ENCODE results near the gene NRDC. TPM values are rescaled to one million over a fixed set of nuclear protein-coding genes. Genes with fewer than 3 reads are reported as not detected.
A peak's percentile ranks its signal among the peaks of the same experiment; 100 is the strongest.
"Not testable (repeated sequence)": the region's sequence is repeated elsewhere in the genome, so short reads cannot be mapped to it uniquely, and the experiment has no call there.

Gene NRDC
- total RNA-seq, 1 experiment from 2014 or later, result 33.7 TPM

DNA sequence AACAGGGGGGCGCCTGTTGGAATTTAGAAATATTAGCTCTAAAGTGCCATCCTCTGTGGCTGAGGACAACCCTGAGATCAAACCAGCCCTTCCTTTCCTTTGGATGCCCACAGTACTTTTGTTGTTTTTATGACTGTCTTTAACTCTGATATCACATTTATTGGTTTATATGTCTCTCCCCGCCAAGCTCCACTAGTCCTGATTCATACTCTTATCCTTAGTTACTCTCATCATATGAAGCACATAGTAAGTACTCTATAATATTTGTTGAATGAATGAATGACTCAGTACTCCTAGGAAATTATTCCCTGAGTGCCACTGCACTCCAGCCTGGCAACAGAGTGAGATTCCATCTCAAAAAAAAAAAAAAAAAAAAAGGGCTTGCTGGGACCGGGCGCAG lies 22.6 kb upstream of the NRDC start:
- peak; percentile 17 for DNase-seq (ENCODE audit: low read depth)
- in situ Hi-C loops (cut with HindIII; ENCODE audit: low pct_unique_long_range_greater_than_20kb, low sequenced_read_pairs), result no loop called here

DNA sequence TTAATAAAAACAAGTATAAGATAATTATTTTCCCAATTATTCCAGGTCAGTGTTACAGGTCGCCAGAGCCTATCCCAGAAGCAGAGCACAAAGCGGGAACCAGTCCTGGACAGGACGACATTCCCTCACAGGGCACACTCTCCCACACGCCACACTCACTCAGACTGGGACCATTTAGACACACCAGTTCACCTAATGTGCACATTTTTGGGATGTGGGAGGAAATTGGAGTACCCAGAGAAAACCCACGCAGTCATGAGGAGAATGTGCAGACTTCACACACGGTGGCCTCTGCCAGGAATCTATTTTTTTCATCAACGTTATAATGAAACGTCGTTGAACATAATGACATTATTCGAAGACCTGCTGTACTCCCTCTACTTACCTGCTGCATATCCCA lies 20.5 kb upstream of the NRDC start:
- DNase-seq (ENCODE audit: low read depth), result no peak
- in situ Hi-C loops (cut with HindIII; ENCODE audit: low pct_unique_long_range_greater_than_20kb, low sequenced_read_pairs), result no loop called here

DNA sequence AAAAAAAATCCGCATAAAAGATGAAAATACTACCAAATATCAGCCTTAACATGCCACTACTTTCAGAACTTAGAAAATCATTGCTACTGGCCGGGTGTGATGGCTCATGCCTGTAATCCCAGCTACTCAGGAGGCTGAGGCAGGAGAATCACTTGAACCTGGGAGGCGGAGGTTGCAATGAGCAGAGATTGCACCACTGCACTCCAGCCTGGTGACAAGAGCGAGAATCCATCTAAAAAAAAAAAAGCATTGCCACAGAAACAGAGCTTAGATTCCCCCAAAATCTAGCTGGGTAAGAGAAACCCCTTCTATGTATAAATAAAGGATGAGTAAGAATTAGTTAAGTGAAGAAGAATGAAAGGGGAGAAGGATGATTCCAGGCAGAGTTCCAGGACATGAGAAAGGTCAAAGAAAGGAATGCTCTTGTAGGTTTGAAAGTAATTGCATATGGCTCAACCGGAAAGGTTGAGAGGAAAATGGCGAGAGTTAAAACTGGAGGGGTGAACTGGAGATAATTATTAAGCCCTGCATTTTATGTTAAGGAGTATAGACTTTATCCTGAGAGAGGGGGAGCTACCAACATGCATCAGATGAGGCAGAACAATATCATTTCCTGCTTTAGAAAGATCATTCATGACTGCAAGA lies 19.7 kb upstream of the NRDC start:
- in situ Hi-C loops (cut with HindIII; ENCODE audit: low pct_unique_long_range_greater_than_20kb, low sequenced_read_pairs), result no loop called here
- DNase-seq (ENCODE audit: low read depth), result peak; percentile 44

DNA sequence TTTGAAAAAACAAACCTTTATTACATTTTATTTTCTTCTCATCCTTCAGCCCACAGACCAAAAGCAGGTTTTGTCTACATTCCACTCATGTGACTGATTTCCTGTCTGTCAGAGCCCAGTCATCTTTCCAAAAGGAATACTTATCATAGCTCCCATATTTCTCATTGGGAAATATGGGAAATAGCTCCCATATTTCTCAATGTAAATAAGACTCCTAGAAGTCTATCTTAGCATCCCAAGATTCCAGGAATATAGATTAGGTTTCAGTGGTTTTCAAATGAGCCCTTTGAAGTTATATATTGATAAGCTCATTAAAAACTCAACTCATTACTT lies 19.1 kb upstream of the NRDC start:
- DNase-seq (ENCODE audit: low read depth), result no peak
- in situ Hi-C loops (cut with HindIII; ENCODE audit: low pct_unique_long_range_greater_than_20kb, low sequenced_read_pairs), result no loop called here

DNA sequence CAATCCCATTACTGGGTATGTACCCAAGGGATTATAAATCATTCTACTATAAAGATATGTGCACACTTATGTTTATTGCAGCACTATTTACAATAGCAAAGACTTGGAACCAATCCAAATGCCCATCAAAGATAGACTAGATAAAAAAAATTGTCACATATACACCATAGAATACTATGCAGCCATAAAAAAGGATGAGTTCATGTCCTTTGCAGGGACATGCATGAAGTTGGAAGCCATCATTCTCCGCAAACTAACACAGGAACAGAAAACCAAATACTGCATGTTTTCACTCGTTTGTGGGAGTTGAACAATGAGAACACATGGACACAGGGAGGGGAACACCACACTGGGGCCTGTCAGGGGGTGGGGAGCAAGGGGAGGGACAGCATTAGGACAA lies 16.2 kb upstream of the NRDC start:
- DNase-seq (ENCODE audit: low read depth); in situ Hi-C loops (cut with HindIII; ENCODE audit: low pct_unique_long_range_greater_than_20kb, low sequenced_read_pairs): not testable (repeated sequence)

DNA sequence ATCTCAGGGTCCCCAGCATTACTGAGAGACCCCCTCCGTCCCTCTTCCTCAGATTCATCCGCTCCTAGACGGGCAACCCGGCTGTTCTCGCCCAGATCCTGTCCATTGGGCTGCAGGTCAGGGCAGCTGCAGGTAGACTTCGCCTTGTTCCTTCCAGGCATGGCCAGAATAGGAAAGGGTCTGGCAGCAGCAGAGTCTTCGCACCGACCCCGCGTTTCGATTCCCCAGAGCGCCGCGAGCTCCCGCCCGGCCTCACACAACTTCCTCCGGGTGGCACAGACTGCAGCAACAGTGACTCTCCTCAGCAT lies 265 bp downstream of the NRDC start:
- in situ Hi-C loops (cut with HindIII; ENCODE audit: low pct_unique_long_range_greater_than_20kb, low sequenced_read_pairs), result no loop called here
- DNase-seq (ENCODE audit: low read depth), result no peak

DNA sequence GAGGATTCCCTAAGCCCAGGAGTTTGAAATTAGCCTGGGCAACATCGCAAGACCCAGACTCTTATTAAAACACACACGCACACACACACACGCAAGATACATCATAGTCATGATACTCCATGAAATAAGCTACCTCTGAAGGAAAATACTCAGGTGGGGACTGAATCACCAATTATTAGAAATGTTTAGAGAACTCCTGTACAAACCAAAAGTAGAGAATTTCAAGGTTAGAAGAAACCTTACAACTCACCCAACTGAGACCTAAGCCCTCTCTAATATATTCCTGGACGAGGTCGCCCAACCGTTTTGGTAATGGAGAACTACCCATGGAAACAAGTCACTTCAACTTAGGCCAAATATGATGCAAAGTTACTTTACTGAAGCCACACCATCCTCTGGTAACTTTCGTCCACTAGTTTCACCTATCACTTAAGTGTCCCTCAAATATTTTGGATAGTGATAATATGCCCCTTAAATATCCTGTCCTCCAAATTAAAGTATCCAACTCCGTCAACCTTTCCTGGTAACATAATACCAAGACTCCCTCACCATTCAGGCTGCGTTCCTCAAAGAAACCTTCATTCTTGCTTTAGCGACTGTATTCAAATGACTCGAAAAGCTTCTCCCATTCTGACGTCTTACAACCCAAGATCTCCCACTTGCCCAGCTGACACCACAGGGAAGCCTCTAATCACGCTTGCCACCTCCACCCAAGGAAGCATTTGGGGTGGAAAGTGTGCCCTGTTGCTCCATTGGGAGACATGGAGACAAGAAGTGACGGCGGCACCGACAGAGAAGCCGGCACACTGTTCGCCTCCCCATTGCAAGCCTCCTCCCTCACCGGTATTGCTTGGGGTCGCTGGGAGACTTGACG lies 856 bp downstream of the NRDC start:
- DNase-seq (ENCODE audit: low read depth), result peak; percentile 21

DNA sequence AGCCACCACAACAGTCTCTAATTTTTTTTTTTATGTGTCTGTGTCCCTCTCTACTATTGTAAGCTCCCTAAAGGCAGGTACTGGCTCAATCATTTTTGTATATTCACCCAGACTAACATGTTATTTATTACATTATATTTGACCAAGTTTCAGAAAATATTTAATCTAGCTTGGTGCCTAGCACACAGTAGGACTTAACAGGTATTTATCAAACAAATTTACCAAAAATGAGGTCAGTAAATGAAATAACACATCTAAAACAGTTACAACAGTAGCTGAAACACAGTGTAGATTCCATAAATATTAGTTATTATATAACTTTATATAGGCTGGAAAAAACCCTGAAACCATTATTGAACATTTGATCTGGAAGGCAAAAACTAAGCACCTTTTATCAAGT lies 2.7 kb downstream of the NRDC start:
- DNase-seq (ENCODE audit: low read depth), result no peak
- in situ Hi-C loops (cut with HindIII; ENCODE audit: low pct_unique_long_range_greater_than_20kb, low sequenced_read_pairs), result no loop called here

More for the DNA sequence above, 856 bp downstream of the NRDC start:
- in situ Hi-C loops (cut with HindIII; ENCODE audit: low pct_unique_long_range_greater_than_20kb, low sequenced_read_pairs), result no loop called here

DNA sequence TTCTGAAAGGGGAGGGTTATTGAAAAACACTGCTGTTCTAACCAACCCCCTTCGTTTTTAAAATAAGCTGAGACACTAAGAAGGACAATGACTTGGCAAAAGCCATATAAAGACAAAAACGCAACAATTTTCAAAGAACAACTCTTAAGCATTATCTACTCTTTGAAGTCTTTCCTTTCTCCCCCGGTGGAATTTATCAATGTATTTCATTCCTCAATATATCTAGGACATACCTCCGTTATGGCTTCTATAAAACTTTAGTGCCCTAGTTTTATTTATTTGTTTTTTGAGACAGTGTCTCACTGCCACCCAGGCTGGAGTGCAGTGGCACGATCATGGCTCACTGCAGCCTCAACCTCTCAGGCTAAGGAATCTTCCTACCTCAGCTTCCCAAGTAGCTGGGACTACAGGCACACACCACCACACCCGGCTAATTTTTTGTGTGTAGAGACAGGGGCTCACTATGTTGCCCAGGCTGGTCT lies 3.2 kb downstream of the NRDC start:
- in situ Hi-C loops (cut with HindIII; ENCODE audit: low pct_unique_long_range_greater_than_20kb, low sequenced_read_pairs), result no loop called here
- no peak for DNase-seq (ENCODE audit: low read depth)

DNA sequence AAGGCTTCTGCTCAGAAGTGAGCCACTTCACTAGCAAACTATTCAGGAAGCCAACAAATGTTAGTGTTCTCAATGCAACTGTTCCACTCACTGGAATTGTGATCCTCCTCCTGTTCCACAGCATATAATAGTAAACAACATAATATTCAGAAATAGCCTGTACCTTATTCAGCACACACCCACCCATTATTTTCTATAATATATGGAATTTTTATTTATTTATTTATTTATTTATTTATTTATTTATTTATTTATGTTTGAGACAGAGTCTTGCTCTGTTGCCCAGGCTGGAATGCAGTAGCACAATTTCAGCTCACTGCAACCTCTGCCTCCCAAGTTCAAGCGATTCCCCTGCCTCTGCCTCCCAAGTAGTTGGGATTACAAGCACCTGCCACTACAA lies 5.3 kb downstream of the NRDC start:
- in situ Hi-C loops (cut with HindIII; ENCODE audit: low pct_unique_long_range_greater_than_20kb, low sequenced_read_pairs), result not testable (repeated sequence)

DNA sequence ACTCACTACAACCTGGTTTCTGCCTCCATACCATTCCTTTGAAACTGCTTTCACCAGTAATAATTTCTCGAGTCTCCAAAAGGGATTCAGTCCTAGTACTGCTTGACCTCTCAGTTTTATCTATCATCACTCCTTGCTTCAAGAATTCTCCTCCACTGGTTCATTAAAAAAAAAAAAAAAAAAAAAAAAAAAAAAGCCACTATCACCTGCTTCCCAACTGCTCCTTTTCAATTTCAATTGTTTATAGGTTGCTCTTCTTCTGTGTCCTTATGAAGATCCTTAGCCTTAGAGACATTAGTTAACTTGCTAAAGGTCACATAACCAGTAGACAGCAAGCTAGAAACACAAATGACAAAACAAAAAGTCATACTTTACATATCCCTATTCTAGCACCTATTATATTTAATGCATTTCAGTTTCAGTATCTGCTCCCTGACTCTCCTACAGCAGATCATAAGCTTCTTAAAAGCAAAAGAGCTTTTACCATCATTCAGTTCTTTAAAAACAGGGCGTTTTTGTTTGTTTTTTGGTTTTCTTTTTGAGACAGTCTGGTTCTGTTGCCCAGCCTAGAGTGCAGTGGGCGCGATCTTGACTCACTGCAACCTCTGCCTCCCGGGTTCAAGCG lies 7.1 kb downstream of the NRDC start:
- DNase-seq (ENCODE audit: low read depth), result no peak
- in situ Hi-C loops (cut with HindIII; ENCODE audit: low pct_unique_long_range_greater_than_20kb, low sequenced_read_pairs), result no loop called here

More for the DNA sequence above, 5.3 kb downstream of the NRDC start:
- not testable (repeated sequence) for DNase-seq (ENCODE audit: low read depth)

DNA sequence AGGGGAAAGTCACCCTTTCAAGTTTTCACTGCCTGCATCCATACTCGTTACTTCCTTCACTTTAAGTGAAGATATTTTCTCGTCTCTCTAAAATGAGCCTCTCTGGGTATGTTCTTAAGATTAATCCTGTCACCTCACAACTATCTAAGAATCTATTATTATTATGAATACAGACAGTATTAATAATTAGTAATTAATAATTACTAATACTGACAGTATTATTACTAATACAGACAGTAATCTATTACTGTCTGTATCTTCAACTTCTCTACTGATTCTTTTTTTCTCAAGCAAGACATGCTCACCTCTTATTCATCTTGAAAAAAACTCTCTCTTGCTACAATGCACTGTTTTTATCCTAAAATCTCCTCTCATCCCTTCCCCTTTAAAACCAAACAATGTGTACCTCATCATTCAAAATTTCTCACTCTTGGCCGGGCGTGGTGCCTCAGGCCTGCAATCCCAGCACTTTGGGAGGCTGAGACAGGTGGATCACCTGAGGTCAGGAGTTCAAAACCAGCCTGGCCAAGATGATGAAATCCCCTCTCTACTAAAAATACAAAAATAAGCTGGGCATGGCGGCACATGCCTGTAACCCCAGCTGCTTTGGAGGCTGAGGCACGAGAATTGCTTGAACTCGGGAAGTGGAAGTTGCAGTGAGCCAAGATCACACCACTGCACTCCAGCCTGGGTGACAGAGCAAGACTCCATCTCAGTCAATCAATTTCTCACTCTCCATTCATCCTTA lies 7.8 kb downstream of the NRDC start:
- in situ Hi-C loops (cut with HindIII; ENCODE audit: low pct_unique_long_range_greater_than_20kb, low sequenced_read_pairs), result no loop called here
- no peak for DNase-seq (ENCODE audit: low read depth)

DNA sequence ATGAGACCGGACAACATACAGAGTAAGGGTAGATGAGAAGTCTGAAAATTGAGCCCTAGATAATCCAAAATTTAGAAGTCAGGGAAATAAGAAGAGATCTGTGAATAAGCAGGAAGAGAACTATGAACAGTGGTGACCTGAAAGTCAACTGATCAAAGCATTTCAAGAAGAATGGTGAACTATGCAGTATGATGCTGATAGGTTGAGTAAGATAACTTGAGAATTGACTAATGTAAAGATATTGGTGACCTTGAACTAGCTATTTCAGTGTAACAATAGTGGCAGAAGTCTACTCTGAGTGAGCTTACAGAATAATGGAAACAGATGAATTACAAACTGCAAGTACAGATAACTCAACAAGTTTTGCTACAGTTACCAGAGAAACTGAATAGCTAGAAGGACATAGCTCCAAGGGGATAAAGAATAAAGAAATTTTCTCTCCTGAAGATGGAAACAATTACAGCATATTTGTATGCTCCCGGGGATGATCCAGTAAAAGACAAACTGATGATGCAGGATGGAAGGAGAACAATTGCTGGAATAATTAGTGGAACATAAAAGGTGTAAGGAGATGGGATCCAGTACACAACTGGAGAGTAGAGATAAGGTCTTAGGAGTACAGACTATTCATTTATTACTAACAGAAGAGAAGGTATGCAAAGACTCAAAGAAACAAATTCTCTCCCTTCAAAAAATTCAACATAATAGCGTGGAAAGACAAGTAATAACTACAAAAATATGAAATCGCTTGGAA lies 10.9 kb downstream of the NRDC start:
- DNase-seq (ENCODE audit: low read depth), result no peak
- in situ Hi-C loops (cut with HindIII; ENCODE audit: low pct_unique_long_range_greater_than_20kb, low sequenced_read_pairs), result no loop called here

DNA sequence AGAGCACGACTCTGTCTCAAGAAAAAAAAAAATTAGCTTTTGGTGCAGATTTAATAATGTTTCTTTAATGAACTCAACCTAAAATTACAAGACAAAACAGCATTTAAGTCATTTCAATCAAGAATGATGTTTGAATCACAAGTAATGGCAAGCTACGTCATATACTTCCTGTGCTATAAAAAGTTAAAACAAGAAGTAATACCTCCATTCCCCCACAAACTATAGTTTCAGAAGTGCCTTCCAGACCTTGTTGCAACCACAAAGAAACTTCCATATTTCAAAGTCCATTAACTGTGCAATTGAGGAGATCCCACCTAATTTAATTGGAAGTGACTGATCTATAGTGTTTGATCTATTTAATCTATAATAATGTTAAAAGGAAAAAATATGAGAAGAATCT lies 15.1 kb downstream of the NRDC start:
- DNase-seq (ENCODE audit: low read depth), result no peak
- in situ Hi-C loops (cut with HindIII; ENCODE audit: low pct_unique_long_range_greater_than_20kb, low sequenced_read_pairs), result no loop called here

DNA sequence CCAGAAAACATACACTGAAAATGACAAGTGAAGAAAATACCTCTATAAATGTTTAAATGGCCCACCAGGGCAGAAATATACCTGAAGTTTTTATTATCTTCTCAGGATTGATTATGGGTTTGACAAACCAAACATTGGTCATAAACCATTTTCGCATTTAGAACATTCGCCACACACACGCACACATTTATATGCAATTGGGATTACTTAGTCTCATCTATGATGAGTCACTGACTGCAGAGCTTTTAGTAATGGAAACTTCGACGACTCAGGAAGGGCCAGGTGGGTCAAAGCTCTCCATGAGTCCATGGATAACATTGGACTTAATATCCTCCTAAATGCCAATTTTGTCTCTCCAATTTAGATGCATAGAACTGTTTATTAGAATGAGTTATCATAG lies 16.9 kb downstream of the NRDC start:
- no peak for DNase-seq (ENCODE audit: low read depth)
- in situ Hi-C loops (cut with HindIII; ENCODE audit: low pct_unique_long_range_greater_than_20kb, low sequenced_read_pairs), result no loop called here

DNA sequence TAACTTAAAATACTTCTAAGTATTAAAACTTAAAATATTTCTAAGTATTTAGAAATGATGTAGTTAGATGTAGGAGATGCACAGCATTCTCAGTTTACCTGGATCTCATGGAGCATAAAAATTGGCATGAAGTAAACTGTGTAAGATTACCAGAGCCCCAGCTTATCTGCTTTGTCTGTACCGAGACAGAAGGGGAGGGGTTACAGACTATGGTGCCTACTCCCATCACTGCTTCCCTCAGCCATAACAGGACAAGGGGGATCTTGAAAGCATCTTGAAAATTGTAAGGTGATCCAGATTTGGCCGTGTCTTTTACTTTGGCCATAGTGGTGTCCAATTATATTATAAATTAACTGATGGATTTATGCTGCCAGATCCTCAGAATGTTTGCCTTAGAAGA lies 18.8 kb downstream of the NRDC start:
- in situ Hi-C loops (cut with HindIII; ENCODE audit: low pct_unique_long_range_greater_than_20kb, low sequenced_read_pairs), result no loop called here
- DNase-seq (ENCODE audit: low read depth), result no peak

DNA sequence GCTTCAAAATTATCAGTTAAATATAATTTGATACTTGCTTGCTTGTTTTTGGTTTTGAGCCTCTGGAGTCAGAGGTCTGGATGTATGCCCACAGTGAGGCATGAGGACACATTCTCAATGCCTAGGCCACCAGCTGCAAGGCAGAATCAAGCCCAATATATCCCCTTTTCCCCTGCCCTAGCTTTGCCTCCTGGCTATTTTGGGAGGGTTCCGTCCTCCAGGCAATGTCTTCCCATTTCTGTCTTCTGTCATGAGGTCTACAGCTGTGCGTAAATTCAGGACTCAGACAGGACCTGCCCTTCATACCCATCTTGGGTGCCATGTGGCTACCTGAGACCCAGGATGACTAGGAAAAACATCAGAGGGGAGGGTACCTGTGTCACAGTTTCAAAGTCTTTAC lies 19.2 kb downstream of the NRDC start:
- no peak for DNase-seq (ENCODE audit: low read depth)
- in situ Hi-C loops (cut with HindIII; ENCODE audit: low pct_unique_long_range_greater_than_20kb, low sequenced_read_pairs), result no loop called here

DNA sequence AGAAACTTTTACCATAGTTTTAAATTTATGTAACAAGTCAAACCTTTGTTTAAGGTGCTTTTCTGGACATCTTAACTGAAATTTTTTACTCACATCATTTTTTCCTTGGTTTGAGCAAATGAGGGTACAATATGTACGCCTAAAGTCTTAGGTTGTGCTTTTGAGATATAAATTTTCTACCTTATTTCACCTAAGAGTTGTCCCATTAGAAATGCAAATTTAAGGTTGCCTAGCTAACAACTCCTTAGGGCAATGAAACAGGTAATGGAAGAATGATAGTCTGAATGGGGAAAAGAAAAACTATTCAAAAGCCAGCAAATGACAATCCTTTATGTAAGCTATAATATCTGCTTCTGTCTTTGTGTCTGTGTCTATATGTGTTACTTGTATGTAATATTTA lies 19.6 kb downstream of the NRDC start:
- in situ Hi-C loops (cut with HindIII; ENCODE audit: low pct_unique_long_range_greater_than_20kb, low sequenced_read_pairs), result no loop called here
- DNase-seq (ENCODE audit: low read depth), result no peak
